Endothelial cell of umbilical vein (primary cell): ENCODE measurements around the gene NGF. TPM values are rescaled to one million over a fixed set of nuclear protein-coding genes. Genes with fewer than 3 reads are reported as not detected.

Experiments
- BruUV-seq: library from RNA; stranded (reverse); fragments of 400-500 nt; replicated peaks from 2 replicates; lab custom pipeline; 2021; lab: Mats Ljungman, UMichigan
- CTCF ChIA-PET: fragments of 300-600, 350-600 bp; sonication (Branson Sonifier 250); formaldehyde crosslinking; loops from one replicate; lab custom pipeline; 2021; ENCODE audit warnings: antibody characterized with exemption, inconsistent platforms; lab: Charles Lee
- POLR2A ChIA-PET: fragments of 300-600, 350-600 bp; sonication (Branson Sonifier 250); formaldehyde crosslinking; loops from one replicate; lab custom pipeline; 2021; ENCODE audit warnings: antibody characterized with exemption, inconsistent platforms; lab: Charles Lee
- DNase-seq: peaks from one replicate; pipeline ENCODE4 v3.0.0-alpha.2; 2011; ENCODE audit warnings: low read depth, low spot score
- FAIRE-seq: peaks from 2 replicates; lab custom pipeline; 2011; peaks lifted over from hg19 to GRCh38; lab: Jason Lieb, UNC
- H2AFZ ChIP-seq: 2 replicates; pipeline ENCODE4 v1.6.0; 2012; ENCODE audit warnings: low read depth, low read length, control low read depth, inconsistent platforms
- H3K27ac ChIP-seq: 2 replicates; pipeline ENCODE4 v1.5.1; 2011; ENCODE audit warnings: low read depth, mild to moderate bottlenecking, control low read depth, low read length, moderate library complexity; ENCODE audit not compliant: insufficient read depth
- H3K27me3 ChIP-seq, 2 experiments: 2 replicates each; pipeline versions ENCODE4 v1.6.0 to v1.6.1; 2011; ENCODE audit warnings: low read length in 2 of 2, mixed read lengths in 1 of 2; ENCODE audit not compliant: control insufficient read depth in 2 of 2, insufficient read depth in 2 of 2
- H3K36me3 ChIP-seq, 2 experiments: 2 replicates in 1 of 2; 3 replicates in 1 of 2; pipeline ENCODE4 v1.5.1; 2011; ENCODE audit warnings: low read length in 2 of 2, mild to moderate bottlenecking in 1 of 2, moderate library complexity in 1 of 2; ENCODE audit not compliant: control insufficient read depth in 2 of 2, insufficient read depth in 2 of 2; ENCODE audit errors: extremely low read depth in 1 of 2
- H3K4me1 ChIP-seq: 3 replicates; pipeline ENCODE4 v1.5.1; 2011; ENCODE audit warnings: mild to moderate bottlenecking, low read length; ENCODE audit not compliant: control insufficient read depth, insufficient read depth; ENCODE audit errors: extremely low read depth
- H3K4me2 ChIP-seq: 2 replicates; pipeline ENCODE4 v1.6.1; 2011; ENCODE audit warnings: low read length, control low read depth, mixed read lengths; ENCODE audit not compliant: insufficient read depth
- H3K4me3 ChIP-seq, 3 experiments: fragments of 200-600 bp in 1 of 3; sonication (generic), shearing (Covaris generic) in 1 of 3; replicated peaks in 1 of 3; 2 replicates each; pipeline ENCODE4 v1.5.1; 2011 to 2016; ENCODE audit warnings: control low read depth in 3 of 3, low read length in 3 of 3, mild to moderate bottlenecking in 2 of 3, inconsistent platforms in 1 of 3, low read depth in 1 of 3, moderate library complexity in 1 of 3; ENCODE audit not compliant: insufficient read depth in 1 of 3
- H3K79me2 ChIP-seq: 2 replicates; pipeline ENCODE4 v1.6.0; 2012; ENCODE audit warnings: low read length, inconsistent platforms; ENCODE audit not compliant: control insufficient read depth, insufficient read depth
- H3K9ac ChIP-seq: replicated peaks from 2 replicates; pipeline ENCODE3; 2011; ENCODE audit warnings: low read length, control low read depth; ENCODE audit not compliant: insufficient read depth; ENCODE audit errors: extremely low read depth
- H3K9me1 ChIP-seq: replicated peaks from 3 replicates; pipeline ENCODE4 v1.6.0; 2011; ENCODE audit warnings: mild to moderate bottlenecking, low read length; ENCODE audit not compliant: control insufficient read depth, insufficient read depth; ENCODE audit errors: extremely low read depth
- H3K9me3 ChIP-seq: replicated peaks from 2 replicates; pipeline ENCODE4 v1.5.1; 2012; ENCODE audit warnings: low read length, inconsistent platforms; ENCODE audit not compliant: control insufficient read depth, insufficient read depth
- H4K20me1 ChIP-seq: replicated peaks from 2 replicates; pipeline ENCODE3; 2011; ENCODE audit warnings: mild to moderate bottlenecking, low read length; ENCODE audit not compliant: control insufficient read depth, insufficient read depth; ENCODE audit errors: extremely low read depth
- EZH2 ChIP-seq: IDR thresholded peaks from 2 replicates; pipeline ENCODE4 v1.6.1; 2012; ENCODE audit warnings: borderline replicate concordance, low read depth, mild to moderate bottlenecking, moderate library complexity, low read length, inconsistent platforms; ENCODE audit not compliant: severe bottlenecking
- GATA2 ChIP-seq: IDR thresholded peaks from 2 replicates; pipeline ENCODE4 v1.7.0; 2011; ENCODE audit warnings: low read depth, mild to moderate bottlenecking, moderate library complexity, mixed read lengths, low read length; ENCODE audit not compliant: insufficient read length, insufficient read depth
- JUN ChIP-seq: IDR thresholded peaks from 2 replicates; pipeline ENCODE4 v1.6.1; 2011; ENCODE audit warnings: borderline replicate concordance, low read depth; ENCODE audit not compliant: insufficient read length, insufficient read depth
- POLR2A ChIP-seq: IDR thresholded peaks from 2 replicates; pipeline ENCODE4 v1.6.1; 2012; ENCODE audit warnings: low read depth, mild to moderate bottlenecking, control low read depth, low read length
- POLR2AphosphoS5 ChIP-seq: IDR thresholded peaks from 2 replicates; pipeline ENCODE4 v1.6.1; 2012; ENCODE audit warnings: low read depth, mild to moderate bottlenecking, control low read depth, low read length, moderate library complexity; ENCODE audit not compliant: insufficient read depth
- dilution Hi-C: fragments of 300-500 bp; cut with MboI; formaldehyde crosslinking; loops from one replicate; pipeline ENCODE4 v1.15.0; 2019; ENCODE audit warnings: low sequenced_read_pairs; ENCODE audit not compliant: extremely low pct_ligation_motif_present
- intact Hi-C: fragments of 100-400 bp; cut with micrococcal nuclease; formaldehyde crosslinking; loops from one replicate; pipeline ENCODE4 v1.10.0; 2022
- polyA plus RNA-seq, 4 experiments: library from polyadenylated mRNA; depleted of rRNA in 3 of 4; stranded (reverse) in 3 of 4; unstranded in 1 of 4; fragments of >200 nt; gene quantifications; 2 replicates each; pipeline versions ENCODE4 v1.2.1 to v1.2.3, GENCODE V29; 2011 to 2012; ENCODE audit warnings: missing spikeins in 1 of 4
- total RNA-seq: library from RNA; stranded (reverse); gene quantifications from 2 replicates; pipeline ENCODE4 v1.2.3, GENCODE V29; 2021

NGF gene
- total and polyA plus RNA-seq, 2 donors (not counting 3 experiments of a cell fraction or from before 2014, with no cell fraction given), result not detected

DNA sequence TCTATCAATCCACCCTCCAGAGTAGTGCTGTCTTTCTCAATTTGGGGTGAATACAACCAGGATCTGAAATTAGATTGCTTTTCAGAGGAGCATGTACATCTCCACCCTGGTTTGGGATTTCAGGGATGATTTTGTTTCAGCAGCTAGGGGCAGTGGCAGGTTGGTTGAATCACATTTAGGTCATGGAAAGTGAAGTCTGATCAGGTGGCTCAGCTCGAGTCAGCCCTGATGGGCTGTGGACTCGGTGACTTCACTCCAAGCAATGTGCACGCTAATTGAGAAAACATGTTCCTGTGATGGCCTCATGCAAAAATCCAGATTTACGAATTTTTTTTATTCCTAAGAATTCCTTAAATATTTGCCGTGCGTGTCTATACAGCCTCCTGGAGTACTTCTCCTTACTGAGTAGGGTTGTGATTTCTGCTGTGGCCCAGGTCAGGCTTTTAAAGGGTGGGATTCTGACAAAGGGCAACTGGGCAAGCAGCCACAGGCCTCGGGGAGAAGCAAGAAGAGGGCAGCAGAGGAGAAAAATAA, 7.5 kb downstream of the NGF start:
- FAIRE-seq (no peak), DNase-seq (no peak)
- no peak overlapping the region for H2AFZ ChIP-seq
- no peaks in the 10 kb centered on the region for H3K9me3 ChIP-seq
- intact Hi-C loops, result no loop called here
- H3K4me2 ChIP-seq, result no peak overlapping the region
- no peaks in the 10 kb centered on the region for H4K20me1 ChIP-seq
- no TSS peak for BruUV-seq
- peaks cover 2% of the 10 kb centered on the region for H3K4me1 ChIP-seq
- dilution Hi-C loops, result no loop called here
- no peak for TF ChIP-seq JUN
- H3K27me3 ChIP-seq, result peaks cover 0 to 2% of the 10 kb centered on the region in 2 experiments
- H3K36me3 ChIP-seq, result no peaks in the 10 kb centered on the region
- no peak overlapping the region for H3K27ac ChIP-seq
- H3K4me3 ChIP-seq, result no peak overlapping the region
- no peaks in the 10 kb centered on the region for H3K9me1 ChIP-seq
- H3K9ac ChIP-seq, result no peak overlapping the region
- H3K79me2 ChIP-seq, result no peaks in the 10 kb centered on the region
- ChIA-PET POLR2A (no interaction called here), CTCF (no interaction called here)

DNA sequence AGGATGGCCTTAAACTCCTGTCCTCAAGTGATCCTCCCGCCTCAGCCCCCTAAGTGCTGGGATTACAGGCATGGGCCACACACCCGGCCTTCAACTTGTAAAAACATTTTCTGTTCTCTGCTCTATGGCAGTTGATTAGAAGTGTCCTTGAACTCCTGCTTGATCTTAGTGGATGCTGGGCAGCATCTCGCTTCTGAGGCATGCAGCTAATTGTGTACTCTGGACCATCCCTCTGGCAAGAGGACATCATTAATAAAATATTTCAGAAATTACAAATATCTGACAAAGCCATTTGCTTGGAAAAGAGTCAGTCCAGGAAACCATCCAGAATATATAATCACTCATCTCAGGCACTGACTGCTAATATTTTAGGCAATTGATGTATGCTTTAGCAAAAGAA, 8.1 kb downstream of the NGF start:
- H3K4me1 ChIP-seq, result peaks cover 2% of the 10 kb centered on the region
- H3K4me2 ChIP-seq, result no peak overlapping the region
- dilution Hi-C loops (no loop called here), intact Hi-C loops (no loop called here)
- DNase-seq (no peak), FAIRE-seq (no peak)
- no peaks in the 10 kb centered on the region for H4K20me1 ChIP-seq
- TF ChIP-seq GATA2, result no peak
- TF ChIP-seq POLR2A, result no peak
- no peak for TF ChIP-seq JUN
- TF ChIP-seq EZH2, result no peak
- no peak for TF ChIP-seq POLR2AphosphoS5
- POLR2A ChIA-PET, result no interaction called here
- H3K9ac ChIP-seq, result no peak overlapping the region
- H3K4me3 ChIP-seq, result no peak overlapping the region
- H3K27ac ChIP-seq, result no peak overlapping the region
- no peaks in the 10 kb centered on the region for H3K79me2 ChIP-seq
- no peaks in the 10 kb centered on the region for H3K36me3 ChIP-seq
- H3K9me1 ChIP-seq, result no peaks in the 10 kb centered on the region
- BruUV-seq, result no TSS peak
- H3K27me3 ChIP-seq, result peaks cover 0 to 2% of the 10 kb centered on the region in 2 experiments
- no peak overlapping the region for H2AFZ ChIP-seq
- CTCF ChIA-PET, result no interaction called here
- H3K9me3 ChIP-seq, result no peaks in the 10 kb centered on the region
